Activated B cell treated with CpG ODN at 0.5 μM for 24 hours (primary cell): ENCODE data around the gene TMC4. TPM values are rescaled to one million over a fixed set of nuclear protein-coding genes. Genes with fewer than 3 reads are reported as not detected.

Experiments
- ATAC-seq: fragments of 200-7000 bp; cut with Tn5 transposase; one replicate; pipeline ENCODE4 v1.10.0; 2021; ENCODE audit warnings: low read depth, mild to moderate bottlenecking, moderate library complexity
- CTCF ChIA-PET: fragments of 350-600 bp; sonication (Branson Sonifier 250); formaldehyde crosslinking; loops from one replicate; lab custom pipeline; 2021; ENCODE audit warnings: antibody characterized with exemption; lab: Charles Lee
- POLR2A ChIA-PET: fragments of 350-600 bp; sonication (Branson Sonifier 250); formaldehyde crosslinking; loops from one replicate; lab custom pipeline; 2021; ENCODE audit warnings: antibody characterized with exemption; lab: Charles Lee
- DNase-seq: peaks from one replicate; pipeline ENCODE4 v3.0.0; 2022
- H3K27ac Mint-ChIP-seq: one replicate; pipeline ENCODE4 v1.8.0; 2020; ENCODE audit warnings: mixed read lengths
- H3K27me3 Mint-ChIP-seq: one replicate; pipeline ENCODE4 v1.8.0; 2021; ENCODE audit warnings: mixed read lengths
- H3K36me3 Mint-ChIP-seq: one replicate; pipeline ENCODE4 v1.8.0; 2021; ENCODE audit warnings: low read depth, mixed read lengths
- H3K4me1 Mint-ChIP-seq: one replicate; pipeline ENCODE4 v1.8.0; 2021; ENCODE audit warnings: mixed read lengths
- H3K4me3 Mint-ChIP-seq: one replicate; pipeline ENCODE4 v1.8.0; 2020; ENCODE audit warnings: mild to moderate bottlenecking, mixed read lengths
- H3K9me3 Mint-ChIP-seq: one replicate; pipeline ENCODE4 v1.8.0; 2020; ENCODE audit warnings: mixed read lengths
- intact Hi-C: fragments of 100-400 bp; cut with micrococcal nuclease; formaldehyde crosslinking; loops from one replicate; pipeline ENCODE4 v1.15.1; 2024
- total RNA-seq: library from RNA; stranded (reverse); gene quantifications from 2 replicates; pipeline ENCODE4 v1.2.3, GENCODE V29; 2022
- TF ChIP-seq, protein P1 (sequence below): fragments of 200-600 bp; IDR thresholded peaks from one replicate; pipeline ENCODE4 v1.8.0; 2022; ENCODE audit warnings: antibody characterized with exemption, mild to moderate bottlenecking

The TMC4 gene
- total RNA-seq, 1 donor from 2014 or later: not detected

DNA sequence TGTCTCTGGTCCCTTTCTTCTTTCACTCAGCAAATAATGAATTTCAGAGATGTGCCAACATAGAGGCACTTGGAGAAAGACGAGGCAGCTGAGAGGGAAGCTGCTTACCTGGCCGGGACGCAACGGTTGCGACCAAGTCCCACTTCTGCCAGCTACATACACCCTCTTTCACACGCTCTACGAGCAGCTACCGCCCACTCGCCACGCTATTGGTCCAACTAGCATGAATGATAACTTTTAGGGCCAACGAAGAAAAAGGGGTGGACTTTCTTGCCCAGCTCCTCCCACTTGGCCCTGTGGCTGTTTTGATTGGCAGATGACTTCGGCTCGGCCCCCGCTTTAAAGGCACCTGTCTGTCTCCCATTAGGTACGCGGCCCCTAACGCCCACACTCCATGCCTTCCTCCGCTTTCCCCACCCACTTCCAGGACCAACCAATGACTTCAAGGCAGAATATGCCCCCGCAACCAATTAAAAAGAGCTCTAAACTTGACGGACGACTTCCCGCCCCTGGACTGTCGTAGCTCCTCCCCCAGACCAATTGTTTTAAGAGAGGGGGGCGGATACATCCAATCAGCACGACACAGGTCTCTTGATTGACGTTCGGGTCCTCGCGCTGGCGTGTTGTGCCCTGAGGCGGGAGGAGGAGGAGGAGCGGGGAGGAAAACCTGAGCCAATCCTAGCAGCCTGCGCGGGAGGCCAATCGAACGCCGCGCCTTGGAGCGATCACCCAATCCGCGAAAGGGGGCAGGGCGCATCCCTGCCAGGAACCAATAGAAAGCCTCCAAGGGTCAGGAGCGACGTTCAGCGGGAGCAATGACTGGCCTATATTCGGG lies 35.9 kb downstream of the TMC4 start:
- TF ChIP-seq, protein P1, sequence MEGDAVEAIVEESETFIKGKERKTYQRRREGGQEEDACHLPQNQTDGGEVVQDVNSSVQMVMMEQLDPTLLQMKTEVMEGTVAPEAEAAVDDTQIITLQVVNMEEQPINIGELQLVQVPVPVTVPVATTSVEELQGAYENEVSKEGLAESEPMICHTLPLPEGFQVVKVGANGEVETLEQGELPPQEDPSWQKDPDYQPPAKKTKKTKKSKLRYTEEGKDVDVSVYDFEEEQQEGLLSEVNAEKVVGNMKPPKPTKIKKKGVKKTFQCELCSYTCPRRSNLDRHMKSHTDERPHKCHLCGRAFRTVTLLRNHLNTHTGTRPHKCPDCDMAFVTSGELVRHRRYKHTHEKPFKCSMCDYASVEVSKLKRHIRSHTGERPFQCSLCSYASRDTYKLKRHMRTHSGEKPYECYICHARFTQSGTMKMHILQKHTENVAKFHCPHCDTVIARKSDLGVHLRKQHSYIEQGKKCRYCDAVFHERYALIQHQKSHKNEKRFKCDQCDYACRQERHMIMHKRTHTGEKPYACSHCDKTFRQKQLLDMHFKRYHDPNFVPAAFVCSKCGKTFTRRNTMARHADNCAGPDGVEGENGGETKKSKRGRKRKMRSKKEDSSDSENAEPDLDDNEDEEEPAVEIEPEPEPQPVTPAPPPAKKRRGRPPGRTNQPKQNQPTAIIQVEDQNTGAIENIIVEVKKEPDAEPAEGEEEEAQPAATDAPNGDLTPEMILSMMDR: no peak
- peaks cover 51% of the 10 kb centered on the region for H3K4me1 Mint-ChIP-seq
- ChIA-PET CTCF (interaction anchor here (0.8 to 1.7 kb wide), 4 partner anchors 22 to 52 kb away, joined by 3 to 8 read pairs (median 4); partner anchors contain the start of genes LENG1, MBOAT7, PRPF31 and TFPT), POLR2A (interaction anchor here (0.5 to 3.8 kb wide), 21 partner anchors 11 to 1462 kb away, joined by 3 to 69 read pairs (median 5); partner anchors contain the start of genes FIZ1, LENG1, LENG8 and LENG9)
- peak overlapping the region; percentile 85 for H3K4me3 Mint-ChIP-seq
- DNase-seq (peak; percentile 92), ATAC-seq (peak; percentile 80)
- intact Hi-C loops: loop anchor here (1.0 to 2.0 kb wide), 8 partner anchors 22 to 1248 kb away; partner anchors contain the start of genes LENG1, MYADM, NDUFA3 and PRPF31
- peaks cover 27% of the 10 kb centered on the region for H3K36me3 Mint-ChIP-seq
- peak overlapping the region; percentile 90 for H3K27ac Mint-ChIP-seq
- H3K9me3 Mint-ChIP-seq: no peaks in the 10 kb centered on the region
- H3K27me3 Mint-ChIP-seq: no peaks in the 10 kb centered on the region

DNA sequence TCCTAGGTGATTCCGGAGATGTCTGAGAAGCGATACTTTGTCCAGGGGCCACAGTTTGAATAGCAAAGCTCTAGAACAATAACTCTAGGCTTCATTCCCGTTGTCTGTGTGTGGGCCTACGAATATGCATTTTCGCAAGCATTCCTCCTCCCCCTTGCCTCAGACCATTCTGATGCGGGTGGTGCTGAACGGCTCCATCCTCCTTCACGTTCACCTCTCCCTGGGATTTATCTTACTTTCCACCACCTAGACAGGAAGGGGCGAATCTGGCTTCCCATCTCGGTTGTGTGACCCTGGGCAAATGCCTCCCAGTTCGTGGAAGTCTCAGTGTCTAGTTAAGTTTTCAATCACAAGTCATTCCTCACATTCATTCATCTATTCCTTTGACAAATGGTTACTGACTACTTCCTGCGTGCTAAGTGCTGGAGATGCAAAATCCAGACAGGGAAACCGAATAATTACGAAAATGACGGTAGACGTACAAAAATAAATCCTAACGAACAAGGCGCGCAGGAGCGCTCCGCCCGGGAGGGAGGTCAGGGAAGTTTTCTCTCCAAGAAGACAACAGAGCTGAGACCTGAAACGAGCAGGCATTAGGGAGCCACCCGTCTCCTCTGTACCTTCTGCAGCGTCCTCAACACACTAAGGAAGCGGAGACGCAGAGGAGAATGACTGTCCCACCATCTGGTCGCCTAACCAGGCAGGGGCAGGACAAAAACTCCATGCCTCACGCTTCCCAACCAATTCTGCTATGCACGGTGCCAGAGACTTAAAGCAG lies 36.7 kb downstream of the TMC4 start:
- TF ChIP-seq, protein P1: no peak
- ATAC-seq (no peak), DNase-seq (no peak)
- H3K4me3 Mint-ChIP-seq: peak overlapping the region; percentile 85
- H3K36me3 Mint-ChIP-seq: peaks cover 32% of the 10 kb centered on the region
- intact Hi-C loops: loop anchor here (2.0 kb wide), 1 partner anchor 65 kb away; the partner anchor contains the start of gene RPS9
- H3K27me3 Mint-ChIP-seq: no peaks in the 10 kb centered on the region
- ChIA-PET POLR2A (interaction anchor here (0.6 to 3.8 kb wide), 15 partner anchors 12 to 1463 kb away, joined by 3 to 69 read pairs (median 7); partner anchors contain the start of genes FIZ1, LENG1, LENG8 and LENG9), CTCF (interaction anchor here (0.8 to 1.7 kb wide), 3 partner anchors 21 to 53 kb away, joined by 3 to 8 read pairs (median 4); partner anchors contain the start of genes LENG1, MBOAT7, PRPF31 and TFPT)
- H3K9me3 Mint-ChIP-seq: no peaks in the 10 kb centered on the region
- H3K27ac Mint-ChIP-seq: peak overlapping the region; percentile 90
- H3K4me1 Mint-ChIP-seq: peaks cover 46% of the 10 kb centered on the region

DNA sequence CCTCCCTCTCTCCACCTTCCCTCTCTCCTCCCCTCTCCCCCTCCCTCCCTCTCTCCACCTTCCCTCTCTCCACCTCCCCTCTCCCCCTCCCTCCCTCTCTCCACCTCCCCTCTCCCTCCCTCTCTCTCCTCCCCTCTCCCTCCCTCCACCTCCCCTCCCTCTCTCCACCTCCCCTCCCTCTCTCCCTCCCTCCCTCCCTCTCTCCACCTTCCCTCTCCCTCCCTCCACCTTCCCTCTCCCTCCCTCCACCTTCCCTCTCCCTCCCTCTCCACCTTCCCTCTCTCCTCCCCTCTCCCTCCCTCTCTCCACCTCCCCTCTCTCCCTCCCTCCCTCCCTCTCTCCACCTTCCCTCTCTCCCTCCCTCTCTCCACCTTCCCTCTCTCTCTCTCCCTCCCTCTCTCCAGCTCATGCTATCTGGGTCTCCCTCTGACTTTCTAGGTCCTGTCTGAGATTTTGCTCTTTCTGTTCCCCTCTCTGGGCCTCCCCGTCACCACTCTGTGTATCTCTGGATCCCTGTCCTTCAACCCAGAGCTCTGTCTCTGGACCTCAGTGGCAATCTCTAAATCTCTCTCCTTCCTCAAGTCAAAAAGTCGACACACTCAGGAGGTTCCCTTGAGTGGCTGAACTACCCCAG lies 38.9 kb downstream of the TMC4 start:
- no peak for DNase-seq
- peaks cover 24% of the 10 kb centered on the region for H3K4me1 Mint-ChIP-seq
- H3K27ac Mint-ChIP-seq: no peak overlapping the region
- peaks cover 33% of the 10 kb centered on the region for H3K36me3 Mint-ChIP-seq
- CTCF ChIA-PET: no interaction called here
- no peak overlapping the region for H3K4me3 Mint-ChIP-seq
- intact Hi-C loops: no loop called here
- ATAC-seq: no peak
- TF ChIP-seq, protein P1: no peak
- no peaks in the 10 kb centered on the region for H3K27me3 Mint-ChIP-seq
- H3K9me3 Mint-ChIP-seq: no peaks in the 10 kb centered on the region
- POLR2A ChIA-PET: no interaction called here

DNA sequence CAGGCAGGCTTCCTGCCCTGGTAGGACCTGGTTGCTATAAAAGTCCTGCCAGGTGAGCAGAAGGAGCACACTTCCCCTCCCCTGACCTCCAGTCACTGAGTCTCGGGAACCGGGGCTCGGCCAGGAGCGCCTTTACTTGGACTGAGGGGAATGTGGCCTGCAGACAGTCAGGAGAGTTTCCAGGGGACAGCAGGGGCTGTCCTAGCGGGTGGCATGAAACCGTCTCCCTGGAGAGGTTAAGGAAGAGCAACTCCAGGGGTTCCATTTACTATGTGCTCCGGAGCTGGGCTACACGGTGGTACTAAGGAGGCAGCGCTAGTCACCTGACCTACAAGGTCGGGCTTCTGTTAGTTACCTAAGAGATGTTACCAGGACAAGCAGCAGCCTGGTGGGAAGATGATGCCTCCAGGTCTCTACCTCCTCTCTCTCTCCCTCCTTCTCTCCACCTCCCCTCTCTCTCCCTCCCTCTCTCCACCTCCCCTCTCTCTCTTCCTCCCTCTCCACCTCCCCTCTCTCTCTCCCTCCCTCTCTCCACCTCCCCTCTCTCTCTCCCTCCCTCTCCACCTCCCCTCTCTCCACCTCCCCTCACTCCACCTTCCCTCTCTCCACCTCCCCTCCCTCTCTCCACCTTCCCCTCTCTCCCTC lies 39.5 kb downstream of the TMC4 start:
- Mint-ChIP-seq H3K36me3 (peaks cover 31% of the 10 kb centered on the region), H3K4me3 (no peak overlapping the region), H3K4me1 (peaks cover 18% of the 10 kb centered on the region), H3K27me3 (no peaks in the 10 kb centered on the region), H3K27ac (no peak overlapping the region), H3K9me3 (no peaks in the 10 kb centered on the region)
- ChIA-PET CTCF (no interaction called here), POLR2A (no interaction called here)
- ATAC-seq: no peak
- TF ChIP-seq, protein P1: no peak
- DNase-seq: no peak
- intact Hi-C loops: no loop called here
